HEK293T (cell line): Measurements from ENCODE around the gene REXO4.

Source experiments
- FOXA1 ChIP-seq: fragments of 450-650 bp; IDR thresholded peaks from 2 replicates; pipeline ENCODE4 v1.6.1; 2016; ENCODE audit warnings: mild to moderate bottlenecking
- FOXK2 ChIP-seq: fragments of 450-650 bp; IDR thresholded peaks from 2 replicates; pipeline ENCODE4 v1.6.1; 2016; ENCODE audit warnings: mild to moderate bottlenecking
- NFRKB ChIP-seq: fragments of 450-650 bp; IDR thresholded peaks from 2 replicates; pipeline ENCODE4 v1.6.1; 2016; ENCODE audit warnings: mild to moderate bottlenecking, moderate library complexity
- PKNOX1 ChIP-seq: fragments of 450-650 bp; IDR thresholded peaks from 2 replicates; pipeline ENCODE4 v1.6.1; 2016
- SP1 ChIP-seq: fragments of 450-650 bp; IDR thresholded peaks from 2 replicates; pipeline ENCODE4 v1.6.1; 2017
- SUZ12 ChIP-seq: fragments of 450-650 bp; IDR thresholded peaks from 2 replicates; pipeline ENCODE4 v1.6.1; 2016; ENCODE audit warnings: mild to moderate bottlenecking
- TARDBP ChIP-seq: fragments of 450-650 bp; IDR thresholded peaks from 2 replicates; pipeline ENCODE4 v1.6.1; 2016

GRCh38 chr9:133445293-133445969 lies 27.6 kb upstream of the REXO4 start:
- TF ChIP-seq TARDBP (no peak), FOXA1 (no peak), SUZ12 (no peak), SP1 (no peak), FOXK2 (no peak), PKNOX1 (no peak), NFRKB (no peak)
